Erythroblast (primary cell): Measurements from ENCODE around the gene OR4C6.

Experiments used
- GATA1 ChIP-seq: IDR thresholded peaks from 2 replicates; pipeline ENCODE4 v1.6.1; 2011; ENCODE audit warnings: low read depth, mild to moderate bottlenecking, control low read depth, low read length, moderate library complexity
- POLR2A ChIP-seq: IDR thresholded peaks from 2 replicates; pipeline ENCODE4 v1.6.1; 2011; ENCODE audit warnings: mild to moderate bottlenecking, low read length

DNA sequence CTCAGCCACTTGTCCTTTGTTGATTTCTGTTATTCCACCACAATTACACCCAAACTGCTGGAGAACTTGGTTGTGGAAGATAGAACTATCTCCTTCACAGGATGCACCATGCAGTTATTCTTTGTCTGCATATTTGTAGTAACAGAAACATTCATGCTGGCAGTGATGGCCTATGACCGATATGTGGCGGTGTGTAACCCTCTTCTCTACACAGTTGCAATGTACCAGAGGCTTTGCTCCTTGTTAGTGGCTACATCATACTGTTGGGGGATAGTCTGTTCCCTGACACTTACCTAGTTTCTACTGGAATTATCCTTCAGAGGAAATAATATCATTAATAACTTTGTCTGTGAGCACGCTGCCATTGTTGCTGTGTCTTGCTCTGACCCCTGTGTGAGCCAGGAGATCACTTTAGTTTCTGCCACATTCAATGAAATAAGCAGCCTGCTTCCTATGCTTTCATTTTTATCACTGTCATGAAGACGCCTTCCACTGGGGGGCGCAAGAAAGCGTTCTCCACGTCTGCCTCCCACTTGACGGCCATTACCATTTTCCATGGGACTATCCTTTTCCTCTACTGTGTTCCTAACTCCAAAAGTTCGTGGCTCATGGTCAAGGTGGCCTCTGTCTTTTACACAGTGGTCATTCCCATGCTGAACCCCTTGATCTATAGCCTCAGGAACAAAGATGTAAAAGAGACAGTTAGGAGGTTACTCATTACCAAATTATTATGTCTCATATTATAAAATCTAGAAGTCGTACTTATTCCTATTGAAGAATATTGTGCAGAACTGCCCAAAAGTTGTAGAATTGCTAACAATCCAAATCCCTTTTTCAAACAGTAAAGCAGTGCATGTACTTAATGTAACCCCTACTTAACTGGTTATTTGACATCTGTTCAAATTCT is 53.2 kb downstream of the OR4C6 start:
- no peak for TF ChIP-seq POLR2A
- TF ChIP-seq GATA1, result no peak
